DMS53 (cell line): Measurements from ENCODE around the gene RAET1L.
"Not testable (repeated sequence)": the region's sequence is repeated elsewhere in the genome, so short reads cannot be mapped to it uniquely, and the experiment has no call there.

Experiments used
- DNase-seq: peaks from one replicate; lab custom pipeline; 2025; lab: John Stamatoyannopoulos, UW

The RAET1L gene

DNA sequence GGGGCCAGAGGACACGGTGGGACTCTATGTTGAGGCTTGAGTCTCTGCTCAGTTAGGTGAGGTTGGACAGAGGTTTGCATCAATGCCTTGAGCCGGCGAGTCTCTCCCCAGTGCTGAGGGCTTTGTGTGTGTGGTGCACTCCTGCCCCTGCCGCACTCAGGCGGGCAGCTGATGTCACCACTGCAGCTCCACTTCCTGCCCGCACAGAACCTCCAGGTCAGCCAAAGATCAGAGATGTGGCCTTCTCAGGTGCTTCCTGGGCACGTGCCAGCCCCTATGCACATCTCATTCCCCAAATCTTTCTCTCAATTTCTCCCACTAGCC lies 33.9 kb downstream of the RAET1L start:
- DNase-seq: peak; percentile 59

DNA sequence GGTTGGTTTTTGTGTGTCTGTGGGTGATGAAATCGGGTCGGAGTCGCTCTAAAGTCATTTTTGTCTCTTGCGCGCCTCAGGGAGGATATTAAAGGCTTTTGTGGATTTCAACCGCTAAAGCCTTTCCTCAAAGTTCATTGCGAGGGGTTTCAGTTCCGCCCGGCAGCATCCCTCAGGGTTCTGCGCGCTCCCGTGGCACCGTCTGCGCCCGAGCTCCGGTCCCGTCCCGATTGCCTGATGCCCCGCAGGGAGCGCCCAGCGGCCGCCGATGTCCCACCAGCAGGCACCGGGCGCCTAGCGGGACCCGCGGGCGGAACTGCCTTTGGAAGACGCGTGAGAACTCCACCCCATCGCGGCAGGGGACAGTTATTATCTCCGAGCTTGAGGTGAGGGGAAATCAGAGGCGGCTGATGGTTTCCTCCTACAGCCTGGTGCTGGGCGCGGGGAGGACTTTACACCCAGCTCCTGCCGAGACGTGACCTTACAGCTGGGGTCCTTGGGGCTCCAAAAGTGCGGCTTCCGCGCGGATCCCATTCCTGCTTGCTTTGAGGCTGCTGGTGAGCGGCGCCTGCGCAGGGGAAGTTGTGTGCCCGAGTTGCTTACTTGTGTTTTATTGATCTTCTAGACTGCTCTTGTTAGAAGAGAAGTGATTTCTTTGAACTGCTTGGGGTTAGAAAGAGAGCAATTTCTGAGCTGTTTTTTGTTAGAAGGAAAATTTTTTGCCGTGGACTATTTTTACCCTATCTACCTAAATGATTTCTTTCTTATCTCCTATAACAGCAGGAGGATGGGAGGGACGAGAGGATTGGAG lies 34.5 kb downstream of the RAET1L start:
- DNase-seq: peak; percentile 63

DNA sequence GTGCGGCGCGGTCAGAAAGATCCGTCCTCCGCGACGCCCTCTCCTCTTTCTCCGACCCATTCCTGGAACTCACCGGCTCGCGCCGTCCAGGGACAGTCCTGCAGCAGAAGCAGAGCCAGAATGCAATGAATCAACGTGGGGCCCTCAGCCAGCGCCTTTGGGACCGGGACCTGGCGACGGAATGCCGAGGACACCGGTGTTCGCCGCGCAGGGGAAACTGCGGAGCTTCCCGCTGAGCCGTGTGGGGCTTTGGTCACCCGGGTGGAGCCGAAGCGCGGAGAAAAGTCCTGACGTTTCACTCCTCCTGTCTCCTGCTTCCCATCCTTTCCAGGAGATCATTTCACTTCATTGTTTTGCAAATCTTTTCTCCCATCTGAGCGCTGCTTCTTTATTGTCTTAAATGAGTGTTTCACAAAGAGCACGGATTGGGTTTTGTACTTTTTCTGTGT lies 35.1 kb downstream of the RAET1L start:
- peak; percentile 24 for DNase-seq

- no peak for DNase-seq
These were observed 36.6 kb downstream of the RAET1L start for GRCh38 chr6:149988550-149989346.

DNA sequence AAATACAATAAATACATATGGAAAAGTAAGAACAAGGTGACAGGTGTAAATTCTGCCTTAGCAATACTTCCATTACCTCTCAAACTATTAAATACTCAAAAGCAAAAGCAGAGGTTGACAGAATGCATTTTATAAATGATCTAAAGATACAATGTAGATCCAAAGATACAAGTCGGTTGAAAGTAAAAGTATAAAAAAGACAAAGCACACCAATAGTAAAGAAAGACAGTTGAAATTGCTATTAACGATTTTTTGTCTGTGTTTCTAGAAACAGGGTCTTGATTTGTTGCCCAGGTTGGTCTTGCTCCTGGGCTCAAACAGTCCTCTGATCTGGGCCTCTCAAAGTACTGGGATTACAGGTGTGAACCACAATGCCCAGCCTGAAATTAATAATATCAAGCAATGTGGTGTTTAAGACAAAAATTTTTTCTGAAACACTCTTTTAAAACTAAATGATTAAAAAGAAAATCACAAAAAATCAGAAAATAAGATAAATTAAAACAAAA lies 37.7 kb downstream of the RAET1L start:
- DNase-seq: no peak

GRCh38 chr6:149985481-149985937 lies 39.8 kb downstream of the RAET1L start:
- no peak for DNase-seq

DNA sequence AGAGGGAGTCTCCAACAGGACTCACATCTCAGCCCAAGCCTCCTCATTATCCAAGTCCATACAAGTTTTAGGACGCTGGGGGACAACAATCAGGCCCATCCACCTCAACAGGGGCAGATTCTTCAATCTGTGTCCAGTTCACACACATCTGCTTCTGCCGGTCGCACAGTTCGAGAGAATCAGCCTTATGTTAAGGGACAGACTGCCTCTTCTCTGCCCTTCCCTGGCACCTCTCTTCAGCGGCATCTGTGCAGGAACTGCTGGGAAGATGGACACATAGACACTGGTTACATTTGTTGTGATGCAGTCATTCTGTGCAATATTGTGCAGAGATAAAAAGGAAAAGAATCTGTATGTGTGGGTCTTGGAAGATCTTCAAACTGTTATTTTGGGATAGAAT lies 40.6 kb downstream of the RAET1L start:
- no peak for DNase-seq

GRCh38 chr6:149983145-149983544 lies 42.2 kb downstream of the RAET1L start:
- no peak for DNase-seq

- DNase-seq: no peak
These were observed 46.0 kb downstream of the RAET1L start for GRCh38 chr6:149979293-149979692.

GRCh38 chr6:149978610-149979009 lies 46.7 kb downstream of the RAET1L start:
- no peak for DNase-seq

DNA sequence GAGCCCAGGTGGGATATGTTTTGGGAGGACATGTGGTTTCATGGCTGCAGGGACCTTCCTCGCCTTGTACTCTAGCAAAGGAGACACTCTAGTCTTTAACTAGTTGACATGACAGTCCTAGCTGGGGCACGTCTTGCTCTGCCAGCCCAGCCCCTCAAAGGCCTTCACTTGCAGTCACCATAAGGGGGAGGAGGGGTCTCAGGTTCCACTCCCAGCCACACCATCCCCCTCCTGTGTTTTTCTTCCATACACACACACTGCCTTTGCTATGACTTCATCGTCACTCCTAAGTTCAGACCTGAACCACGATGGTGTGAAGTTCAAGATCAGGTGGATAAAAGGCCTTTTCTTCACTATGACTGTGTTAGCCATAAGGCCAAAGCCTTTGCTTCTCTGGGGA lies 48.1 kb downstream of the RAET1L start:
- no peak for DNase-seq

GRCh38 chr6:149975400-149975799 lies 49.9 kb downstream of the RAET1L start:
- no peak for DNase-seq

- DNase-seq: peak; percentile 11
These were observed 50.5 kb downstream of the RAET1L start for GRCh38 chr6:149974825-149975224.

DNA sequence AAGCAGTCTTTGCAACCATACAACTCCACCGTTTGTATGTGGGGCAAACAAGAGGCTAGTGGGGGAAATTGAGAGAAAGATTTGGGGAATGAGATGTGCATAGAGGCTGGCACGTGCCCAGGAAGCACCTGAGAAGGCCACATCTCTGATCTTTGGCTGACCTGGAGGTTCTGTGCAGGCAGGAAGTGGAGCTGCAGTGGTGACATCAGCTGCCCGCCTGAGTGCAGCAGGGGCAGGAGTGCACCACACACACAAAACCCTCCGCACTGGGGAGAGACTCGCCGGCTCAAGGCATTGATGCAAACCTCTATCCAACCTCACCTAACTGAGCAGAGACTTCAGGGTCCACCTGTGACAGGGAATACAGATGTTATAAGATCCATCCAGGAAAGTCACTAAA lies 50.9 kb downstream of the RAET1L start:
- peak; percentile 29 for DNase-seq

GRCh38 chr6:149969635-149970034 lies 55.7 kb downstream of the RAET1L start:
- no peak for DNase-seq

DNA sequence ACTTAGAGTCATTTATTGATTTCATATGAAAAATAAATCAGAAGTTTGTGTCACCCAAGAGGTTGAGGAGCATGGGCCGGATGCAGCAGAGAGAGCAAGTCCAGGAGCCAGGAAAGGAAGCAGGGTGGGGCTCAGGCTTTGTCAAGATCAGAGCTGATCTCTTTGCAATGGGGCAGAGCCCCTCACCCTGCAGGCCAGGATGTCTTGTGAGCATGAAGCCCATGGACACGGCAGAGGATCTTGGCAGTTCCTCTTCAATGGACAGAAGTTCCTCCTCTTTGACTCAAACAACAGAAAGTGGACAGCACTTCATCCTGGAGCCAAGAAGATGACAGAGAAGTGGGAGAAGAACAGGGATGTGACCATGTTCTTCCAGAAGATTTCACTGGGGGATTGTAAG lies 56.4 kb downstream of the RAET1L start:
- DNase-seq: not testable (repeated sequence)
